Activated CD8-positive, alpha-beta memory T cell treated with anti-CD3 and anti-CD28 coated beads for 24 hours (primary cell): ENCODE measurements around the gene UGT1A8.
"Not testable (repeated sequence)": the region's sequence is repeated elsewhere in the genome, so short reads cannot be mapped to it uniquely, and the experiment has no call there.

Experiments used
- DNase-seq: peaks from one replicate; pipeline ENCODE4 v3.0.0-alpha.2; 2020

Gene UGT1A8

GRCh38 chr2:233736868-233737653, 119.6 kb downstream of the UGT1A8 start:
- DNase-seq = not testable (repeated sequence)

- DNase-seq = no peak
Measured at GRCh38 chr2:233740870-233741269, 123.4 kb downstream of the UGT1A8 start.

- no peak for DNase-seq
Measured at GRCh38 chr2:233743464-233744259, 126.2 kb downstream of the UGT1A8 start.

- DNase-seq = no peak
Measured at GRCh38 chr2:233745073-233745755, 127.8 kb downstream of the UGT1A8 start.

- not testable (repeated sequence) for DNase-seq
Measured at GRCh38 chr2:233745838-233746237, 128.4 kb downstream of the UGT1A8 start.

GRCh38 chr2:233746475-233747282, 129.2 kb downstream of the UGT1A8 start:
- DNase-seq = no peak

- DNase-seq = no peak
Measured at GRCh38 chr2:233747283-233747544, 129.8 kb downstream of the UGT1A8 start.

GRCh38 chr2:233750689-233751088, 133.3 kb downstream of the UGT1A8 start:
- not testable (repeated sequence) for DNase-seq

GRCh38 chr2:233751212-233752009, 134.0 kb downstream of the UGT1A8 start:
- DNase-seq = not testable (repeated sequence)

- DNase-seq = no peak
Measured at GRCh38 chr2:233754872-233755611, 137.6 kb downstream of the UGT1A8 start.

- no peak for DNase-seq
Measured at GRCh38 chr2:233756429-233757081, 139.1 kb downstream of the UGT1A8 start.

- no peak for DNase-seq
Measured at GRCh38 chr2:233758141-233758540, 140.7 kb downstream of the UGT1A8 start.

- no peak for DNase-seq
Measured at GRCh38 chr2:233758849-233759248, 141.4 kb downstream of the UGT1A8 start.

GRCh38 chr2:233760043-233760442, 142.6 kb downstream of the UGT1A8 start, which contains the start of gene UGT1A1:
TSS of gene UGT1A1 (plus strand) at chr2:233760270. CDS start at chr2:233760288, 18 bp downstream.
- no peak for DNase-seq

- DNase-seq = no peak
Measured at GRCh38 chr2:233761040-233761769, 143.8 kb downstream of the UGT1A8 start.

- DNase-seq = no peak
Measured at GRCh38 chr2:233764264-233764663, 146.8 kb downstream of the UGT1A8 start.

- no peak for DNase-seq
Measured at GRCh38 chr2:233764761-233765160, 147.3 kb downstream of the UGT1A8 start.

- no peak for DNase-seq
Measured at GRCh38 chr2:233766416-233766815, 149.0 kb downstream of the UGT1A8 start.

GRCh38 chr2:233768076-233768475, 150.6 kb downstream of the UGT1A8 start:
- DNase-seq = no peak

GRCh38 chr2:233769260-233769659, 151.8 kb downstream of the UGT1A8 start:
- no peak for DNase-seq
